ENCODE data around the gene PPP6R1. TPM values are rescaled to one million over a fixed set of nuclear protein-coding genes. Genes with fewer than 3 reads are reported as not detected.

The PPP6R1 gene
- total and polyA plus RNA-seq, 4 donors = 37.3 to 86.3 (median 48.1) TPM

- TF ChIP-seq, protein P1, sequence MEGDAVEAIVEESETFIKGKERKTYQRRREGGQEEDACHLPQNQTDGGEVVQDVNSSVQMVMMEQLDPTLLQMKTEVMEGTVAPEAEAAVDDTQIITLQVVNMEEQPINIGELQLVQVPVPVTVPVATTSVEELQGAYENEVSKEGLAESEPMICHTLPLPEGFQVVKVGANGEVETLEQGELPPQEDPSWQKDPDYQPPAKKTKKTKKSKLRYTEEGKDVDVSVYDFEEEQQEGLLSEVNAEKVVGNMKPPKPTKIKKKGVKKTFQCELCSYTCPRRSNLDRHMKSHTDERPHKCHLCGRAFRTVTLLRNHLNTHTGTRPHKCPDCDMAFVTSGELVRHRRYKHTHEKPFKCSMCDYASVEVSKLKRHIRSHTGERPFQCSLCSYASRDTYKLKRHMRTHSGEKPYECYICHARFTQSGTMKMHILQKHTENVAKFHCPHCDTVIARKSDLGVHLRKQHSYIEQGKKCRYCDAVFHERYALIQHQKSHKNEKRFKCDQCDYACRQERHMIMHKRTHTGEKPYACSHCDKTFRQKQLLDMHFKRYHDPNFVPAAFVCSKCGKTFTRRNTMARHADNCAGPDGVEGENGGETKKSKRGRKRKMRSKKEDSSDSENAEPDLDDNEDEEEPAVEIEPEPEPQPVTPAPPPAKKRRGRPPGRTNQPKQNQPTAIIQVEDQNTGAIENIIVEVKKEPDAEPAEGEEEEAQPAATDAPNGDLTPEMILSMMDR (IDR thresholded peaks at IDR 0.05; ENCODE audit: control extremely low read depth, extremely low read depth) = no peak
- Histone ChIP-seq H3K9me3 (ENCODE audit: control insufficient read depth in 4 of 4, insufficient read depth in 3 of 4, low read length in 3 of 4) (no peaks in the 10 kb centered on the region), H3K4me3 (peak overlapping the region; percentile 96), H3K27ac (ENCODE audit: low read depth in 1 of 2, low read length in 1 of 2) (peak overlapping the region; percentile 72 to 90), H3K36me3 (ENCODE audit: control insufficient read depth in 4 of 4, insufficient read depth in 4 of 4, low read length in 4 of 4) (peaks cover 0 to 6% (median 1%) of the 10 kb centered on the region in 4 donors), H3K4me1 (ENCODE audit: control insufficient read depth in 5 of 5, insufficient read depth in 5 of 5, low read length in 5 of 5) (peaks cover 9 to 39% (median 15%) of the 10 kb centered on the region in 5 donors), H3K9ac (ENCODE audit: insufficient read depth in 1 of 2, low read length in 2 of 2) (peak overlapping the region; percentile 31 to 65), H3K27me3 (ENCODE audit: control insufficient read depth in 3 of 3, insufficient read depth in 3 of 3, low read length in 2 of 3) (no peaks in the 10 kb centered on the region)
- ATAC-seq (ENCODE audit: insufficient read depth, low FRiP score) (no peak), DNase-seq (no peak)
- WGBS, 2 donors = 44 to 51% methylated on average over 29 of the region's 29 CpGs
These were observed 858 bp upstream of the PPP6R1 start for GRCh38 chr19:55259540-55260210.

DNA sequence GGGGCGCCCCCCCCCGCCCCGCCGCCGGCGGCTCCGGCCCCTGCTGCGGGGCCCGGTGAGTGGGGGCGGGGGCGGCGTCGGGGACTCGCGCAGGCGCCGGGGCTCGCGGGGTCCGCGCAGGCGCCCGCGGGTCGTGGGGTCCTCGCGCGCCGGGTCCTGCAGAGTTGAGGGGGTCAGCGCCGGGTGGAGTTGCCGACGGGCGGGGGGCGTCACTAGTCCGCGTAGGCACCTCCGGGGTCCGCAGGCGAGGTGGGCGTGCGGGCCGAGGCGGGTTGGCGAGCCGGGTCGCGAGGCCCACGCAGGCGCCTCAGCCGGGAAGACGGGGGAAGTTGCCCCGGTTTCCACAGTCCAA, 365 bp downstream of the PPP6R1 start:
- peaks cover 9 to 39% (median 15%) of the 10 kb centered on the region in 5 donors for H3K4me1 ChIP-seq (ENCODE audit: control insufficient read depth in 5 of 5, insufficient read depth in 5 of 5, low read length in 5 of 5)

DNA sequence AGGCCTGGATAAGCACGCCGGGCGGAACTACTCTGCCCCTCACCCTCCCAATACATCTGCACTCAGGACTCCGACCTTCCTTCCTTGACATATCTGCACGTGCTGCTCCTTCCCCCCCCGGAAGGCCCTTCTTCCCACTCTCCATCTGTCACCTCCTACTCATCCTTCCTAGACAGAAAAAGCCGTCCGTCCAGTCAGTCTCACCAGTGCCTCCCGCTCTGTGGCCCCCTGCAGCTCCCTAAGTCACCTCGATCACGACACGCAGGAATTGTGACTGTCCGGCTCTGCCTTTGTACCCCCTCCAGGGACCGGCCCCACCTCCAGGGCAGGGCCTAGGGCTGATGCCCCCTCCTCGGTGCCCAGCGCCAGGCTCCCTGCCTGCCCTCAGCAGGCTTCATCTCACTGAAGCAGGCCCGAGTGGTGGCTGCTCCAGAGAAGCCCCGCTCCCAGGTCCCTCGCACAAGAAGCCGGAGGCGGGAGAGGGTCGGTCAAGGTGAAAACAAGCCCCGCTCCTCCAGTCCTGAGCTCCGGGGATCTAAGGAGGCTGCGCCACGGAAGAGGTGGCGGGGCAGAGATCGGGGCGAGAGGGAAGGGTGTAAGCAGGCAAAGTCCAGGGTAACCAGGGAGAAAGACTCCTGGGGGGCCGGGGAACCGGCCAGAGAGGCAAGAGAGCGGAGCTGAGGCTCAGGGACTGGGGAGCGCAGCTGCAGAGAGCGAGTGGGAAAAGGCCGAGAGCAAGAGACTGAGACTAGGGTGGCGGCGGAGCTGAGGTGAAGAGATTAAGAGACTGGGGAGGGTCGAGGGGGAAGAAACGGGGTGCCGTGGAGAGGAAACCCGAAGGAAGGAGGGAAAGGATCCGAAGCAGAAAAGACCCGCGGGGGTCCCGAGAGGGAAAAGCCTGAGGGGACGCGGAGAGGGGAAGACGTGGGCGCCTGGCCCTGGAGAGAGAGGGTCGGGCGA, 1.1 kb downstream of the PPP6R1 start:
- DNase-seq (no peak), ATAC-seq (ENCODE audit: insufficient read depth, low FRiP score) (no peak)
- H3K36me3 ChIP-seq (ENCODE audit: control insufficient read depth in 4 of 4, insufficient read depth in 4 of 4, low read length in 4 of 4) = peaks cover 0 to 6% (median 1%) of the 10 kb centered on the region in 4 donors
- TF ChIP-seq, protein P1 (IDR thresholded peaks at IDR 0.05; ENCODE audit: control extremely low read depth, extremely low read depth) = no peak
- 1 to 2% methylated on average over 47 to 51 of the region's 51 CpGs for WGBS, 2 donors
- H3K4me1 ChIP-seq (ENCODE audit: control insufficient read depth in 5 of 5, insufficient read depth in 5 of 5, low read length in 5 of 5) = peaks cover 9 to 39% (median 15%) of the 10 kb centered on the region in 5 donors
- no peaks in the 10 kb centered on the region for H3K9me3 ChIP-seq (ENCODE audit: control insufficient read depth in 4 of 4, insufficient read depth in 3 of 4, low read length in 3 of 4)
- peak overlapping the region; percentile 17 to 86 for H3K27ac ChIP-seq (ENCODE audit: low read depth in 1 of 2, low read length in 1 of 2)
- peak overlapping the region; percentile 96 for H3K4me3 ChIP-seq
- peak overlapping the region; percentile 37 to 53 for H3K9ac ChIP-seq (ENCODE audit: insufficient read depth in 1 of 2, low read length in 2 of 2)
- no peaks in the 10 kb centered on the region for H3K27me3 ChIP-seq (ENCODE audit: control insufficient read depth in 3 of 3, insufficient read depth in 3 of 3, low read length in 2 of 3)

More for the DNA sequence above, 365 bp downstream of the PPP6R1 start:
- Histone ChIP-seq H3K27me3 (ENCODE audit: control insufficient read depth in 3 of 3, insufficient read depth in 3 of 3, low read length in 2 of 3) (no peaks in the 10 kb centered on the region), H3K9ac (ENCODE audit: insufficient read depth in 1 of 2, low read length in 2 of 2) (peak overlapping the region in 1 of 2 donors; percentile 61), H3K4me3 (peak overlapping the region; percentile 96), H3K27ac (ENCODE audit: low read depth in 1 of 2, low read length in 1 of 2) (peak overlapping the region; percentile 86 to 92), H3K9me3 (ENCODE audit: control insufficient read depth in 4 of 4, insufficient read depth in 3 of 4, low read length in 3 of 4) (no peaks in the 10 kb centered on the region), H3K36me3 (ENCODE audit: control insufficient read depth in 4 of 4, insufficient read depth in 4 of 4, low read length in 4 of 4) (peaks cover 0 to 6% (median 1%) of the 10 kb centered on the region in 4 donors)
- WGBS, 2 donors = 0 to 1% methylated on average over 30 to 52 of the region's 53 CpGs
- TF ChIP-seq, protein P1 (IDR thresholded peaks at IDR 0.05; ENCODE audit: control extremely low read depth, extremely low read depth) = no peak
- DNase-seq = no peak
- peak; percentile 3 for ATAC-seq (ENCODE audit: insufficient read depth, low FRiP score)
